GM10266 (cell line): Measurements from ENCODE around the gene SLC35E3.

Experiments
- DNase-seq: peaks from one replicate; pipeline ENCODE4 v3.0.0; 2012; ENCODE audit errors: extremely low spot score
- CTCF ChIP-seq: IDR thresholded peaks from 2 replicates; pipeline ENCODE4 v1.5.1; 2012; ENCODE audit warnings: mild to moderate bottlenecking, low read depth; ENCODE audit not compliant: control insufficient read depth, insufficient read depth; ENCODE audit errors: missing control alignments

SLC35E3 gene

GRCh38 chr12:68780731-68781130, 34.8 kb downstream of the SLC35E3 start:
- no peak for TF ChIP-seq CTCF
- no peak for DNase-seq

GRCh38 chr12:68781728-68782127, 35.8 kb downstream of the SLC35E3 start:
- TF ChIP-seq CTCF, result no peak
- DNase-seq, result no peak

GRCh38 chr12:68784015-68784414, 38.0 kb downstream of the SLC35E3 start:
- no peak for DNase-seq
- no peak for TF ChIP-seq CTCF

- no peak for TF ChIP-seq CTCF
- DNase-seq, result no peak
Measured at GRCh38 chr12:68785358-68785757, 39.4 kb downstream of the SLC35E3 start.

- no peak for TF ChIP-seq CTCF
- DNase-seq, result no peak
Measured at GRCh38 chr12:68785823-68786222, 39.8 kb downstream of the SLC35E3 start.

- TF ChIP-seq CTCF, result peak; percentile 23
Measured at GRCh38 chr12:68786929-68787328, 41.0 kb downstream of the SLC35E3 start.

GRCh38 chr12:68788554-68789143, 42.7 kb downstream of the SLC35E3 start:
- TF ChIP-seq CTCF, result no peak
- no peak for DNase-seq

More at GRCh38 chr12:68786929-68787328, 41.0 kb downstream of the SLC35E3 start:
- DNase-seq, result no peak
